Measurements from ENCODE around the gene C1QTNF6.

The C1QTNF6 gene

DNA sequence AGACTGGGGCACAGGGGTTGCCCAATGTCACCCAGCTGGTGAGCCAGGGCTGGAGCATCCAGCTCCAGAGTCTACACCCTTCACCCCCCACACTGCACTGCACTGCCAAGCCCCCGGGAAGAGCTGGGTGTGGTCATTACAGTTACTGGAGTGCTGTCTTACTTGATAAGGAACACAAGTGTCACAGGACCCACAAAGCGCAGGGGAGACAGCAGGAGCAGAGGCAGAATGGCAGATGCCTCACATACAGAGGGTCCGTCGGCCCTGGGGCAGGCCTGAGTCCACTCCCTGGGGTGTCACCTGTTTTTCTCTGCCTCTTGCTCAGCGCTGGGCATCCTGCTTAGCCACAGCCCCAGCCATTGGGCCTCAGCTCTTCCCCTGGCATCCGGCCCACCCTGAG lies 46.1 kb downstream of the C1QTNF6 start:
- DNase-seq (ENCODE audit: low spot score) = no peak

DNA sequence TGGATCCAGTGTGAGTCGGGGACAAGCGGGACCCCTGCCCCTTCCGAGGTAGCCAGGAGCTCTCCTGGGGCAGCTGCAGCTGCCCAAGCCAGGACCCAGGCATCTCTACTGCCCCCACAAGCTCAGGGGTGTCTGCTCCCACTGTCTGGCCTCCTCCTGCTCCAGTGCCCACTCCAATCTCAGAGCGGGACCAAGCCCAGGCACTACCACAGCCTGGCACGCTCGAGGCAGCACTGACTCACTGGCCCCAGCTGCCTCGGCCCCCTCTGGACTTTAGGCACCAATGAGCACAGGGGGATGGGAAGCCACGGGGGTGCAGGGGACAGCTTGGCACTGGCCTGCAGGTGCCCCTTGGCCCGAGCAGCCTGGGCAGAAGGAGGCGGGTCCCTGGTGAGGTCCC lies 46.6 kb downstream of the C1QTNF6 start:
- DNase-seq (ENCODE audit: low spot score) = no peak

DNA sequence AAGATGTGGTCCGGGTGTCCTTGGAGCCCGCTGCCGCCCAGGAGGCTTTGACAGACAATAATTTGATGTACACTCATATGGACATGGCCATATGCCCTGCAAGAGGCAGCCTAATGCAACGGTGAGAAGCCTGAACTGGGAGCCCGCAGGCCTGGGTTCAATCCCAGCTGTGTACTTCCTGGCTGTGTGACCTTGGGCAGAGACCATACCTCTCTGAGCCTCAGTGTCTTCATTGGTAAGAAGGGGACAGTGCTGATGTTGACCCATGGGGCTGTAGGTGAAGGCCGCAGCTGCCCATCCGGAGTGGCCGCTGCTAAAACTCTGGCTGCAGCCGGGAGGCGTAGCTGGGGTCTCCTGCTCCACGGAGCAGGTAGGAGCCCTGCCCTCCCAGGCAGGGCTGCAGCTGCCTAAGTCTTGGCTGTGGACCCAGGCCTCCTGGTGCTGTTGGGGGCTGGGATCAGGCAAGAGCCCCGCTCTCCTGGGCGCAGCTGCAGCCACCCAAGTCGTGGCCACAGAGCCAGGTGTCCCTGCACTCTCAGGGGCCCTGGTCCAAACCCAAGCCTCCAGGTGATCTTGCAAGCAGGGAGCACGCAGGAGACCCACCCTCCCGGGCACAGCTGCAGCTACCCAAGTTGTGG lies 47.2 kb downstream of the C1QTNF6 start:
- no peak for DNase-seq (ENCODE audit: low spot score)

DNA sequence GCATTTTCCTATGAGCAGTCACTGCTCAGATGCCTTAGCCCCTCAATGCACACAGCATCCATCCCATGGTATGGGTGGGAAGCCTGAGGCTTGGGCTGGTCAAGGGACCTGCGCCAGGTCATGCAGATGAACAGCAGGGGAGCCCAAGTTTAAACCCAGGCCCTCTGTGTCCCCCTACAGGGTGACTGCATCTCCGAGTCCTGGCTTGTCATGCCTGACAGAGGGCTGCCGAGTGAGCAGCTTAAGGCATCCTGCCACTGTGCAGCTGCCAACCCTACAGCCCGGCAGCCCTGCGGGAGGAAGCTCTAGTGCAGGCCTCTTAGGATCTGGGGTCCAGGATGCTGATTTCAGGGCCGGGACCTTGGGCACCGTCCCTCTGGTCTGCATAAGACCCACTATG lies 48.3 kb downstream of the C1QTNF6 start:
- no peak for DNase-seq (ENCODE audit: low spot score)

DNA sequence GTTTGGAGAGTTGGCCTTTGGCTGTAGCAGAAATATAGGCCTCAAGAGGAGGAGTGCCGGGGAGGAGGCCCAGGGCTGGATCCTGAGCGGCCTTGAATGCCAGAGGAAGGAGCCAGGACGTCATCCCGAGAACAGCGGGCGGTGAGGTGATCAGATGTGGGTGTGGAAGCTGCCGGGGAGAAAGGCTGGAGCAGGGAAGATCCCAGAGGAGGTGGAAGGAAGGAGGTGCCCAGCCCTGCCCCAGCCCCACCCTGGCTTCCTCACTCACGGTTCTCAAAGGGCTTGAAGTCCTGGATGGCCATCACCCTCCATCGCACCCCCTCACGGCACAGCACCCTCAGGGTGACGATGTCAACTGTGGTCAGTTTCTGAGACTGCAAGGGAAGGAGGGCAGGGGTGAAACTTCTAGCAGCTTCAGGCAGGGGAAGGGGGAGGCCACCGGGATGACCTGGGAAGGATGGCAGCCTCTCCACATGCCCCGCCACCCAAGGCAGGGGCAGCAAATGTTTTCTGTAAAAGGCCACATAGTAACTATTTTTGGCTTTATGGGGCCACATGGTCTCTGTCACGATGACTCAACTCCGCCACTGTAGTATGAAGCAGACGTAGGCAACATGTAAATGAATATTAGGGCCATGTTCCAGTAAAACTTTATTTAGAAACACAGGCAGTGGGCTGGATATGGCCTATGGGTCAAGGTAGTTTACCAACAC lies 49.0 kb downstream of the C1QTNF6 start:
- DNase-seq (ENCODE audit: low spot score) = no peak

DNA sequence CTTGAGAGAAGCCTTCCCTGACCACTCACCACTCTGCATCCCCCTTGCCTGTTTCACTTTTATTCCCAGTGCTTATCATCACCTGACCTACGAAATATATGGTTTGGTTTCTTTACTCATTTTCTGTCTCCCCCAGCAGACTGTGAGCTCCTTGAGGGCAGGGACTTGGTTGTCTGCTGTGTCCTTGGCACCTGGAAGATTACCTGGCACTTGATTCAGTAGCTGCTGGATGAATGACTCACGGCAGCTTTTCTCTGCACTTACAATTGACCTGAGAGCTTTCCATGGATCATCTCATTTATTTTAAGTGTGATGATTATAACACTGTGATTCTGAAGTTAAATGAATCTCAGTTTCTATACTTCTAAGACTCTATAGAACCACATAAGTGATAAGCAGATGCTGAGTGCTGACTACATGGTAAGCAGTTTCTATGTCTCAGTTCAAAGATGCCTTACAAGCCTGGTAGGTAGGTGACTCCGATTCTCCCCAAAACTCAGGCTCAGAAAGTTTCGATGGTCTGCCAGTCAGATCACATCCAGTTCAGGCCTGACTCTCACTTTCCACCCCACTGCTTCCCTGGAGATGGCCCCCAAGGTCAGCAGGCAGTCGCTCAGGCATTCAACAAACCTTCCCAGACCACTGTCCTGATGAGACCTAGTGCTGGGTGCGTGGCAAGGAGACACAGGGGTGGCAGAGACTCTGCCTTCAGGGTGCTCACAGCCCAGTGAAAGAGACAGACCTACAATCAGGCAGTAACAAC lies 50.0 kb downstream of the C1QTNF6 start:
- no peak for DNase-seq (ENCODE audit: low spot score)

DNA sequence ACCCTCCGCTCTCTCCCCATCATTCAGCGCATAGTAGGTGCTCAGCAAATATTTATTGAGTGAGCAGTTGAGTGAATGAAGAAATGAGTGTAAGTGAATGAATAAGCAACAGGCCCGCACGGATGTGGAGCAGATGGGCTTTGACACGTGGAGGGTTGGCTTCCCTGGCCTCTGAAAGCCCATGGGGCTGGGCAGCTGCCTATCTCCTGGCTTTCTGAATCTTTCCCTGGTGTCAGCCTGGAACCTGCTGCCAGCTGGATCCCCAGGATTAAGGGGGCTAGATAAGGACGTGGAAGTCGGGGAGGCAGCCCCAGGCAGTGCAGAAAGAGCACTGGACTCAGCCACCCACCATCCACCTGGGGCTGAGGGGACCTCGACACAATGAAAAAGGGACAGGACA lies 50.9 kb downstream of the C1QTNF6 start:
- no peak for DNase-seq (ENCODE audit: low spot score)

DNA sequence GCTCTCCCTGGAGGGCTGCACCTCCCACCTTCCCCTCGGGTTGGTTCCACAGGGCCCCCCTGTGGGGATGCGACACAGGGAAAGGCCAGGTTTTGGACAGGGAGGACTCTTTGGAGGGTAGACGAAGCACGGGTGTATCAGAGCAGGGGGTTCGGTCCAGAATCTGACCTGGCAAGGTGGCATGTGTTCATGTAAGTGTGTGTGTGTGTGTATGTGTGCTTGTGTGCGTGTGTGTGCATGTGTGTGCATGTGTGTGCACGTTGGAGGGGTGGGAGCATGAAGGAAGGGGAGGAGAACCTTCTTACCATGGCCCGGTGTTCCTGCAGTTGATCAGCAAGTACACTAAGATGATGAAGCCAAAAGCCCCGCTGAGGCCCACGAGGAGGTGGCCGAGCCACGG lies 53.0 kb downstream of the C1QTNF6 start:
- DNase-seq (ENCODE audit: low spot score) = no peak

DNA sequence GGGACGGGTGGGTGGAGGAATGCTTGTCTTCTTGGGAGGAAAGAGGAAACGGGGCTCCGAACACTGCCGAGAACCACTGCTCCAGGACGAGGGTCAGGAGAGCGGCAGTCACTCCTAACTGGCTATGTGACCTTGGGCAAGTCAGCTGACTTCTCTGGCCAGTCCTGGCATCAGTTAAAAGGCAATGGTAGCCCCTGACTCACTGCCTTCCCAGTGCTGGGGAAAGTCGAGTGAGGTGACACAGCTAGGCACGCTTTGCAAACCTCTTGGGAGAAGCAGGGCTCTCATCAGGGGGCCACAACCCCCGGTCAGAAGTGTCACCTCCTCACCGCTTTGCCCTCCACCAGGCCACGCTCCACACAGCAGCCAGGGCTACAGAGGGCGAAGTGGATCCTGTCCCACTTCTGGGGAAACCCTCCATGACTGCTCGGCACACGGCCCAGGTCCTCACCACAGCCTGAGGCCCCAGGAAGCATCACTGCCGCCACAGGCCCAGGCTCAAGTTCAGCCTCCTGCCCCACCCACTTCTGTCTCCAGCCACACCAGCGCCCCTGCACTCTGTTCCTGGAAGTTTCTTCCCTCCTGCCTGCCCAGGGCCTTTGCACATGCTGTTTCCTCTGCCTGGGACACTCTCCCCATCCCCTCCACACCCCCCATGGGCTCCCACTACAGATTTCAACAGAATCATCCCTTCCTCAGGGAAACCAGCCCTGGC lies 54.6 kb downstream of the C1QTNF6 start:
- DNase-seq (ENCODE audit: low spot score) = no peak

DNA sequence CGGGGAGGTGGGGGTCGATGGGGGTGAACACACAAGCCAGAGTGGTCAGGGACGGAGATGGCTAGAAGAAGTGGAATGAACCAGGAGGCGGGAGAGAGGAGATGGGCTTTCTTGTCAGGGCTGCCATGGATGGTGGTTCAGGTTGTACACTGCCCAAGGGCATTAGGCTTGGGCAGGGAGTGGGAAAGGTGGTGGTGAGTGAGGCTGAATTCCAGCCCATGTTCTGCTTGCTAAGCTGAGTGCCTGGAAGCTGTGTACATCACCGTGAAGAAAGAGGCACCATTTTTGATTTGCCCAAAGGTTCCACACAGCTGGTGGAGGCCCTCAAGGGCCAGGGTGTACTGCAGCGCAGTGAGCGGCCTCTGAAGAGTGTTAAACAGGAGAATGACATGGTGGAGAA lies 55.3 kb downstream of the C1QTNF6 start:
- DNase-seq (ENCODE audit: low spot score) = no peak
